Trophoblast cell (in vitro differentiated cells and primary cell): ENCODE results near the gene RASA2.

Experiments used
- DNase-seq, 2 donors: peaks; one replicate each; pipeline ENCODE4 v3.0.0-alpha.2; 2016
- H2AFZ ChIP-seq: 2 replicates; pipeline ENCODE4 v1.6.1; 2013; ENCODE audit warnings: low read length, moderate library complexity, mild to moderate bottlenecking; ENCODE audit not compliant: insufficient read depth, poor library complexity
- H2AK5ac ChIP-seq: 2 replicates; pipeline ENCODE4 v1.6.1; 2013; ENCODE audit warnings: mild to moderate bottlenecking, low read length
- H2BK120ac ChIP-seq: 2 replicates; pipeline ENCODE4 v1.6.1; 2013; ENCODE audit warnings: low read length, mild to moderate bottlenecking, moderate library complexity; ENCODE audit not compliant: insufficient read depth, poor library complexity
- H2BK12ac ChIP-seq: 2 replicates; pipeline ENCODE4 v1.6.1; 2013; ENCODE audit warnings: mild to moderate bottlenecking, low read length, moderate library complexity
- H2BK5ac ChIP-seq: 2 replicates; pipeline ENCODE4 v1.6.1; 2013; ENCODE audit warnings: low read length, low read depth, moderate library complexity, mild to moderate bottlenecking; ENCODE audit not compliant: poor library complexity
- H3K14ac ChIP-seq: 2 replicates; pipeline ENCODE4 v1.6.1; 2013; ENCODE audit warnings: mild to moderate bottlenecking, low read length
- H3K18ac ChIP-seq: 2 replicates; pipeline ENCODE4 v1.6.1; 2013; ENCODE audit warnings: mild to moderate bottlenecking, low read length
- H3K23ac ChIP-seq: 2 replicates; pipeline ENCODE4 v1.6.1; 2013; ENCODE audit warnings: low read length
- H3K27ac ChIP-seq: 2 replicates; pipeline ENCODE4 v1.5.1; 2013; ENCODE audit warnings: low read depth, mild to moderate bottlenecking, inconsistent platforms, low read length, moderate library complexity
- H3K27me3 ChIP-seq: 2 replicates; pipeline ENCODE4 v1.6.1; 2013; ENCODE audit warnings: inconsistent platforms, mild to moderate bottlenecking, low read length, moderate library complexity; ENCODE audit not compliant: insufficient read depth
- H3K36me3 ChIP-seq, 2 experiments: 1 replicate in 1 of 2; 2 replicates in 1 of 2; pipeline ENCODE4 v1.6.1; 2013; ENCODE audit warnings: low read length in 2 of 2, mild to moderate bottlenecking in 2 of 2, moderate library complexity in 1 of 2; ENCODE audit not compliant: insufficient read depth in 2 of 2, control insufficient read depth in 1 of 2
- H3K4ac ChIP-seq: 2 replicates; pipeline ENCODE4 v1.6.1; 2013; ENCODE audit warnings: low read depth, mild to moderate bottlenecking, low read length, moderate library complexity
- H3K4me1 ChIP-seq, 2 experiments: 1 replicate in 1 of 2; 2 replicates in 1 of 2; pipeline ENCODE4 v1.6.1; 2013; ENCODE audit warnings: low read length in 2 of 2, mild to moderate bottlenecking in 2 of 2, moderate library complexity in 1 of 2; ENCODE audit not compliant: insufficient read depth in 2 of 2, control insufficient read depth in 1 of 2
- H3K4me2 ChIP-seq: 2 replicates; pipeline ENCODE4 v1.6.1; 2013; ENCODE audit warnings: inconsistent platforms, mild to moderate bottlenecking, low read length, moderate library complexity
- H3K4me3 ChIP-seq: 2 replicates; pipeline ENCODE4 v1.5.1; 2013; ENCODE audit warnings: mild to moderate bottlenecking, low read depth, low read length, inconsistent platforms
- H3K79me1 ChIP-seq: one replicate; pipeline ENCODE4 v1.6.1; 2013; ENCODE audit warnings: low read length
- H3K79me2 ChIP-seq: 2 replicates; pipeline ENCODE4 v1.6.1; 2013; ENCODE audit warnings: low read length, mild to moderate bottlenecking; ENCODE audit not compliant: control insufficient read depth, insufficient read depth, poor library complexity
- H3K9ac ChIP-seq: 2 replicates; pipeline ENCODE4 v1.6.1; 2013; ENCODE audit warnings: mild to moderate bottlenecking, low read length
- H3K9me3 ChIP-seq: 2 replicates; pipeline ENCODE4 v1.6.1; 2013; ENCODE audit warnings: low read depth, mild to moderate bottlenecking, control low read depth, inconsistent platforms, low read length; ENCODE audit not compliant: insufficient read depth
- H4K12ac ChIP-seq: 2 replicates; pipeline ENCODE4 v1.6.1; 2013; ENCODE audit warnings: low read depth, mild to moderate bottlenecking, low read length, moderate library complexity
- H4K8ac ChIP-seq: 2 replicates; pipeline ENCODE4 v1.6.1; 2013; ENCODE audit warnings: low read depth, mild to moderate bottlenecking, low read length, moderate library complexity
- H4K91ac ChIP-seq: one replicate; pipeline ENCODE4 v1.6.1; 2013; ENCODE audit warnings: low read depth, mild to moderate bottlenecking, low read length, moderate library complexity
- WGBS: extraction: QIAGEN DNeasy Blood & Tissue Kit; methylation state at CpG from one replicate; pipeline ENCODE4 v1.1.7; 2013; ENCODE audit warnings: missing lambda C conversion rate; ENCODE audit not compliant: insufficient read length, insufficient coverage; ENCODE audit errors: extremely low coverage; 5-methylcytosine and 5-hydroxymethylcytosine counted together

RASA2 gene

DNA sequence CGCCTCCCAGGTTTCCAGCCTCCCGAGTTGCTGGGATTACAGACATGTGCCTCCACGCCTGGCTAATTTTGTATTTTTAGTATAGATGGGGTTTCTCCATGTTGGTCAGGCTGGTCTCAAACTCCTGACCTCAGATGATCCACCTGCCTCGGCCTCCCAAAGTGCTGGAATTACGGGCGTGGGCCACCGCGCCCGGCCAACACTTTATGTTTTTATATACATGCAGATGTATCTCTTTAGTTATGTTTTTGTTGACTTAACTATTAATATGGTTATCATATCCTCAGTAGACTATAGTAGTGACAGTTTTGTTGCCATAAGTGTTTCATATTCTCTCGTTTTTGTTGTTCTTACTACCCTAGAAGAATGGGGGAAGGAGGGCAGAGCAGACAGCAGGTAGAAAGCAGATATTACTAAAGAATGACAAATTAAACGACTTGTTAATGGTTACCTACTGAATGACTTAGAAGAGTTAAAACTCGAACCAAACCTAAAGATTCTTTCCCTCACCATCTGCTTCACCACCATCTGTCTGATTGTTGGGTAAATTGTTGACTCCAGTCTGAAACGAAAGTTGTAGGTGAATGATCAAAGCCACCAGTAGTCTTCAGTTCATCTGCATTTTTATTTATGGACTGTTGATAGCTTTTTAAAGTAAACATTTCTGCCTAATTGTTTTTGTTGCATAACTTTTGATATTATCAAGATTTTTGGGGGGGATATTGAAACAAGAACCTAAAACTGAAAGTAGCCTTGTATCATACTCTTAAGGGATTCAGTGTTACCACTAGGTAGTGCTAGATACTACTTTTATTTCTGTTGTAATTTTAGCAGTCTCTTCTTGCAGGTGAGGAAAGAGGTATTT is 89.3 kb downstream of the RASA2 start:
- Histone ChIP-seq H2AK5ac (no peak overlapping the region), H3K9me3 (no peaks in the 10 kb centered on the region), H4K12ac (no peak overlapping the region), H3K27ac (no peak overlapping the region), H3K18ac (no peak overlapping the region), H2AFZ (no peak overlapping the region), H3K4me1 (no peaks in the 10 kb centered on the region), H3K27me3 (no peaks in the 10 kb centered on the region), H4K8ac (no peak overlapping the region), H3K36me3 (peaks cover 5 to 8% of the 10 kb centered on the region in 2 experiments), H3K79me1 (no peaks in the 10 kb centered on the region), H3K4me2 (no peak overlapping the region), H3K4ac (no peak overlapping the region), H2BK12ac (no peak overlapping the region), H3K4me3 (no peak overlapping the region), H3K79me2 (no peaks in the 10 kb centered on the region), H3K9ac (no peak overlapping the region), H2BK5ac (no peak overlapping the region), H3K23ac (no peak overlapping the region), H4K91ac (no peak overlapping the region), H3K14ac (no peak overlapping the region), H2BK120ac (no peak overlapping the region)
- peak in 1 of 2 donors; percentile 41 for DNase-seq
- WGBS, result no CpG with 5 or more reads among the region's 13 CpGs

DNA sequence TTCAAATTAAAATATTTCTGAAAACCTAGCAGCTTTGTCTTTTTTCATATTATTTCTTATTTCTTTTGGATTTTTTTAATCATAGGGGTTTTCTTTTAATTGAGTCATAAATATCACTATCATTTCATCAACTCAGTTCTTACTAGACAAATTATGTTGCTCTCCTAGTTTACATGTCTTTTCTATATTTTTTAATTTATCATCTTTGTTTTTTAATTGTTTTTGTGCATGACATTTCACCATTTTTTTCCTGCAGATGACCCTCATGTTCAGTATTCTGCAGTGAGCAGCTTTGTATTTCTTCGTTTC is 89.9 kb downstream of the RASA2 start:
- Histone ChIP-seq H3K79me2 (no peaks in the 10 kb centered on the region), H3K9ac (no peak overlapping the region), H2AK5ac (no peak overlapping the region), H3K14ac (no peak overlapping the region), H2BK120ac (no peak overlapping the region), H3K4me3 (no peak overlapping the region), H4K8ac (no peak overlapping the region), H3K27ac (no peak overlapping the region), H2AFZ (no peak overlapping the region), H4K91ac (no peak overlapping the region), H3K23ac (no peak overlapping the region), H2BK12ac (no peak overlapping the region), H3K4me2 (no peak overlapping the region), H3K36me3 (peaks cover 7 to 10% of the 10 kb centered on the region in 2 experiments), H3K4ac (no peak overlapping the region), H2BK5ac (no peak overlapping the region), H3K18ac (no peak overlapping the region), H3K79me1 (no peaks in the 10 kb centered on the region), H3K4me1 (no peaks in the 10 kb centered on the region), H4K12ac (no peak overlapping the region), H3K27me3 (no peaks in the 10 kb centered on the region), H3K9me3 (no peaks in the 10 kb centered on the region)
- no CpG with 5 or more reads among the region's 1 CpG for WGBS
- no peak for DNase-seq

DNA sequence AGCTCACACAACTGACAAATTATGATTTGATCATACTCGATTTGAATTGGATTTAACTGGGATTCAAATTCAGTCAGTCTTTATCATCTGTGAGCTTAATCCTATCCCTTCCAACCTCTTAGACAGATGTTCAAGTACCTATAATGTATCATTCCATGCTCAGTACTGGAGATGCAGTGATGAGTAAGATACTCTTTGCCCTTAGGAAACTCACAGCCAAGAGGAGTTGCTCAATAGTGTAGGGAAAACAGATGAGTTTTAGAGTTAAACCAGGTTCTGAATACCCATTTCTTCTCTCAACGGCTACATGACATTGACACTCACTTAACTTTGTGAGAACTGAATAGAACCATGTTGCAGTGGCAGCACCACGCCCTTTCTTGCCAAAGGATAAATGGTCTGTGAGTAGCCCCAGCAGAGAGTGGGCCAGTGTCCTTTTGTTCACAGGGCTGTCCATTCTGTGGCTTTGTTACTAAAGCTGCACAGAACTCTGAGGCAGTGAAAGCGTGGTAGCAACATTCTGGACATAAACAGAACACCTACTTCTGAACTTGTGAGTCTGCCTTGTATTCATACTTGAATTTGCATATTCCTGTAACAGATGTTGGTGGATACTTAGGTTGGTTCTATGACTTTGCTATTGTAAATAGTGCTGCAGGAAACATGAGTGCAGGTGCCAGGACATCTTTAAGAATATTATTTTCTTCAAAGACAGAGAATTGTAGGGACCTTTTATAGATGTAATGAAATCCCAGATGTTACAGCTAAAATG is 91.6 kb downstream of the RASA2 start:
- H3K79me1 ChIP-seq, result no peaks in the 10 kb centered on the region
- H2AFZ ChIP-seq, result no peak overlapping the region
- no peak overlapping the region for H2BK12ac ChIP-seq
- H3K79me2 ChIP-seq, result no peaks in the 10 kb centered on the region
- H4K8ac ChIP-seq, result no peak overlapping the region
- H2AK5ac ChIP-seq, result no peak overlapping the region
- H3K27ac ChIP-seq, result no peak overlapping the region
- no peak overlapping the region for H3K4ac ChIP-seq
- H4K12ac ChIP-seq, result no peak overlapping the region
- no peak overlapping the region for H3K18ac ChIP-seq
- no peaks in the 10 kb centered on the region for H3K27me3 ChIP-seq
- H3K23ac ChIP-seq, result no peak overlapping the region
- no peak overlapping the region for H3K14ac ChIP-seq
- H2BK5ac ChIP-seq, result no peak overlapping the region
- no peak overlapping the region for H2BK120ac ChIP-seq
- H3K4me3 ChIP-seq, result no peak overlapping the region
- H3K9me3 ChIP-seq, result no peaks in the 10 kb centered on the region
- WGBS, result no CpG with 5 or more reads among the region's 4 CpGs
- H3K4me2 ChIP-seq, result no peak overlapping the region
- H3K9ac ChIP-seq, result no peak overlapping the region
- DNase-seq, result peak; percentile 1 to 11
- H3K36me3 ChIP-seq, result peaks cover 7 to 8% of the 10 kb centered on the region in 2 experiments
- H3K4me1 ChIP-seq, result no peaks in the 10 kb centered on the region
- H4K91ac ChIP-seq, result no peak overlapping the region

DNA sequence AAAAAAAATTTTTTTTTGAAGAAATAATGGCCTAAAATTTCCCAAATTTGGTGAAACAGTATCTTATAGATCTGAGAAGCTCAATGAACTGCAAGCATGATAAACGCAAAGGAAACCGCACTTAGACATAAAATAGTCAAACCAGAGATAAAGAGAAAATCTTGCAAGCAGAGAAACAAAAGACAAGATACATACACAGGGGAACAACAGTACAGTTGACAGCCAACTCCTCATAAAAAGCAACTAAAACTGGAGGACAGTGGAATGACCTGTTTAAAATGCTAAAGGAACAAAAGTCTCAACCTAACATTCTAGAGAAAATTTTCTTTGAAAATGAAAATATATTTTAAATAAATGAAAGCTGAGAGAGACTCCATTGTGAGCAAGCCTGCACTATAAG is 107.5 kb downstream of the RASA2 start:
- no peaks in the 10 kb centered on the region for H3K27me3 ChIP-seq
- H2BK5ac ChIP-seq, result no peak overlapping the region

More for the DNA sequence above, 107.5 kb downstream of the RASA2 start:
- no peak overlapping the region for H4K8ac ChIP-seq
- H3K79me2 ChIP-seq, result no peaks in the 10 kb centered on the region
- H3K4me3 ChIP-seq, result no peak overlapping the region
- no CpG with 5 or more reads among the region's 2 CpGs for WGBS
- H3K4me2 ChIP-seq, result no peak overlapping the region
- H3K9me3 ChIP-seq, result no peaks in the 10 kb centered on the region
- no peak overlapping the region for H3K27ac ChIP-seq
- H3K23ac ChIP-seq, result no peak overlapping the region
- H2AFZ ChIP-seq, result no peak overlapping the region
- no peak overlapping the region for H3K4ac ChIP-seq
- no peaks in the 10 kb centered on the region for H3K79me1 ChIP-seq
- H2BK12ac ChIP-seq, result no peak overlapping the region
- H3K4me1 ChIP-seq, result no peaks in the 10 kb centered on the region
- no peak overlapping the region for H3K18ac ChIP-seq
- H2AK5ac ChIP-seq, result no peak overlapping the region
- DNase-seq, result no peak
- no peak overlapping the region for H3K14ac ChIP-seq
- peaks cover 4 to 6% of the 10 kb centered on the region in 2 experiments for H3K36me3 ChIP-seq
- H3K9ac ChIP-seq, result no peak overlapping the region
- no peak overlapping the region for H4K91ac ChIP-seq
- H4K12ac ChIP-seq, result no peak overlapping the region
- H2BK120ac ChIP-seq, result no peak overlapping the region
